Hepatic stellate cell (primary cell): ENCODE results near the gene UGT1A7.
"Not testable (repeated sequence)": the region's sequence is repeated elsewhere in the genome, so short reads cannot be mapped to it uniquely, and the experiment has no call there.

Experiments
- DNase-seq: peaks from one replicate; pipeline ENCODE4 v3.0.0; 2011; ENCODE audit warnings: low spot score

Gene UGT1A7

GRCh38 chr2:233712611-233713261, 31.0 kb downstream of the UGT1A7 start, which contains the start of gene UGT1A5:
Gene UGT1A5 (plus strand): TSS chr2:233712907. CDS start chr2:233712992, 85 bp downstream.
- no peak for DNase-seq

GRCh38 chr2:233713262-233713615, 31.5 kb downstream of the UGT1A7 start:
- no peak for DNase-seq

DNA sequence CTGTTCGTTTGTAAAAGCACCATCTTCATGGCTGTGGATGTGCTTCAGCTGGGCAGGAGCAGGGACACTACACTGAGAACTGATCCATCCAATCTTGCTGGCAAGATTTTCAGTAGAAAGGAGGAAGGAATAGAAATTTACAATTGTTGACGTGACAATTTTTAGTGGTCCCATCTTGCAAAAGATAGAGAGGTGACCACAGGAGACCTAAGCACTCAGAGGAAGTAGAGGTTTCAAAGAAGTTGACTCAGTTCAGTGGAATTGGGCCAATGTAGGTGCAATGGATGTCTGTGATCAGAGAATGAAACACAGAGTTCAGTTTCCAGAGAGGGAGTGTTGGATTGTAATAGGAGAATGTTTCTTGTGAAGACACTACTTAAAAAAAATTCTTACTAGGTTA, 32.4 kb downstream of the UGT1A7 start:
- DNase-seq = no peak

DNA sequence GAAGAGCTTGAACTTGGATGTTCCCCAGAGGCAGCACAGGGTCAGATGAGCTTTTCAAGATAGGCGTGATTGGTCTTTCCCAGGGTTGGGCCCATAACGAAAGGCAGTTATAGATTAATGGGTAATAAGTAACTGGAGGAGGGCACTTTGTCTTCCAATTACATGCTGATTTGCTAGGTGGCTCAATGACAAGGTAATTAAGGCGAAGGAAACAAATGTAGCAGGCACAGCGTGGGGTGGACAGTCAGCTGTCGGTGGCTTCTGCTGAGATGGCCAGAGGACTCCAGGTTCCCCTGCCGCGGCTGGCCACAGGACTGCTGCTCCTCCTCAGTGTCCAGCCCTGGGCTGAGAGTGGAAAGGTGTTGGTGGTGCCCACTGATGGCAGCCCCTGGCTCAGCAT, 36.9 kb downstream of the UGT1A7 start, which contains the start of gene UGT1A4:
Gene UGT1A4, plus strand, starts transcription at position 185 of the 400 bp plus-strand sequence. Its CDS starts 85 bp downstream, at position 270.
- no peak for DNase-seq

- DNase-seq = no peak
Measured at GRCh38 chr2:233728723-233729301, 47.1 kb downstream of the UGT1A7 start, which contains the start of gene UGT1A3. Gene UGT1A3 (plus strand): TSS chr2:233729042. CDS start chr2:233729127, 85 bp downstream.

DNA sequence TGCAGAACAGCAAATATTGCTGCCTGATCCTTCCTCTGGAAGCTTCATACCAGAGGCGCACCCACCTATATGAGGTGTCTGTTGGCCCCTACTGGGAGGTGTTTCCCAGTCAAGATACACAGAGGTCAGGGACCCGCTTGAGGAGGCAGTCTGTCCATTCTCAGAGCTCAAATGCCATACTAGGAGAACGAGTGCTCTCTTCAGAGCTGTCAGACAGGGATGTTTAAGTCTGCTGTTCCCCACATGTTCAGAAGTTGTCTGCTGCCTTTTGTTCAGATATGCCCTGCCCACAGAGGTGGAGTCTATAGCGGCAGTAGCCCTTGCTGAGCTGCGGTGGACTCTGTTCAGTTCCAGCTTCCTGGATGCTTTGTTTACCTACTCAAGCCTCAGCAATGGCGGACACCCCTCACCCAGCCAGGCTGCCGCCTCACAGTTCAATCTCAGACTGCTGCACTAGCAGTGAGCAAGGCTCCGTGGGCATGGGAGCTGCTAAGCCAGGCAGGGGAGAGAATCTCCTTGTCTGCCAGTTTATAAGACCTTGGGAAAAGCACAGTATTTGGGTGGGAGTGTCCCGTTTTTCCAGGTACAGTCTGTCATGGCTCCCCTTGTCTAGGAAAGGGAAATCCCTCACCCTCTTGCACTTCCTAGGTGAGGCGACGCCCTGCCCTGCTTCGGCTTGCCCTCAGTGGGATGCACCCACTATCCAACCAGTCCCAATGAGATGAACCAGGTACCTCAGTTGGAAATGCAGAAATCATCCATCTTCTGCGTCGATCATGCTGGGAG, 55.4 kb downstream of the UGT1A7 start:
- not testable (repeated sequence) for DNase-seq

- DNase-seq = no peak
Measured at GRCh38 chr2:233740870-233741269, 59.2 kb downstream of the UGT1A7 start.

DNA sequence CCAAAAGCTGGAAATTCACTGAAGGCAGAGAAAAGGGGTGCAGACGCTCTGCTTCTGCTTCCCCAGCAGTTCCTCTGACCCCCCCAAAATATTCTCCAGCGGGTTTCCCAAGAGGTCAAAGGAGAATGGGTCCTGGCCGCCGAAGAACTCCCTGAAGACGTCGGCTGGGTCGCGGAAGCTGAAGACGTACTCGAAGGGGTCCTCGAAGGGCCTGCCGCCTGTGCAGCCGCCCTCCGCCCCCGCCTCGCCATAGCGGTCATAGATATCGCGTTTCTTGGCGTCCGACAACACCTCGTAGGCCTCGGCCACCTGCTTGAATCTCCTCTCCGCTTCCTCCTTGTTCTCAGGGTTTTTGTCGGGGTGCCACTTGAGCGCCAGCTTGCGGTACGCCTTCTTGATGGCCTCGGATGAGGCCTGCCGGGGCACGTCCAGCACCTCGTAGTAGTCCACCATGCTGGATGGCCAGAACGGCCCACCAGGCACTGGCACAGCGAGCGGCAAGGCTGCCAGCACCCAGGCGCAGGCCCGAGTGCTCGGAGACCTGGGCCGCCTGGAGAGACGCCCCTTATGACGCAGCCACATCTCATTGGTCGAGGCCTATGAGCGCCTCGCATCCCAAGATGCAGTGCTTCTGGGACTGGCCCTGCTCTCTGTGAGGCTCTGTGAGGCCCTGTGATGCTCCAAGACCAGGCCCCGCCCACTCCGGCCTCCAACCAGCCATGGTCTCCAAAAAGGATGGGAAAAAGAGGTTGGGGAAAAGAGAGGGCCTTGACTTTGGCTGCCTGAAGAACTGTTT, 62.0 kb downstream of the UGT1A7 start:
- DNase-seq = no peak

DNA sequence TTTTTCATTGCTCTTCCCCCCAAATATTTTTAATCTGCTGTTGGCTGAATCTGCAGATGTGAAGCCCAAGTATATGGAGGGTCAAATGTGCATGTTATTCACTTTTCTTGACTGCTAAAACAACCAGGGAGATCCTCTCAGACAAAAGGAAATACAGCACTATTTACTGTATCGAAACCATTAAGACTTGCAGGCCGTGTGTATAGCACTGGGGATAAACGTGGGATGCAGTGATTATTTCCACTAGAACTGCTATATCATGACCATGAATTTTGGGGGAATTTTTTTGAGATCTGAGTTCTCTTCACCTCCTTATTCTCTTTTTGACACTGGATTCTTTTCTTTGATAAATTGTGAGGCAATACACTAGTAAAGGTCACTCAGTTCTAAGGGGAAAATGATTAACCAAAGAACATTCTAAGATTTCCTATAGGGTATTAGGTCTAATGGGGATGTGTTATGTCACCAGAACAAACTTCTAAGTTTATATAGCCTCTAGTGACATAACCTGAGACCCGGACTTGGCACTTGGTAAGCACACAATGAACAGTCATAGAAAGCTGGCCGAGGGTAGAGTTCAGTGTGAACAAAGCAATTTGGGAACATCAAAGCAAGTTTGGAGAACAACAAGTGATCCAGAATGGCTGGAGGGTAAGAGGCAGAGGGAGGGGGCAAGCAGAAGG, 63.5 kb downstream of the UGT1A7 start:
- DNase-seq = no peak

DNA sequence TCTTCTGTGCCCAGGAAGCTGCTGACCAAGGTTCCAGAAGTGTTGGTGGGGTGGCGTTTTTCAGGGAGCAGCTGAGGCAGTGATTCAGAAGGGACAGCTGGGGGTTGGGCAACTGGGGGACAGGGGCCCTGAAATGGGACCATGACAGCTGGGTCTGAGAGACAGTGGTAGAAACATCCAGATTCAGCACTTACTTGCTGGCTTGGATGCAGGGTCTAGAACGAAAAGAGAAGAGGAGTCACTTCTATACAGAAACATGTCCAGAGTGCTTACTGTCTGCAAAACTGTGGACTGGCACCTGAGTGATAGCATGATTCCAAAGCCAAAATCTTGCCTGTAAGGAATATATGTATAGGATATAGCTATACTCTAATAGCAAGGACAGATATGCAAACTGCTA, 64.1 kb downstream of the UGT1A7 start:
- DNase-seq = not testable (repeated sequence)

DNA sequence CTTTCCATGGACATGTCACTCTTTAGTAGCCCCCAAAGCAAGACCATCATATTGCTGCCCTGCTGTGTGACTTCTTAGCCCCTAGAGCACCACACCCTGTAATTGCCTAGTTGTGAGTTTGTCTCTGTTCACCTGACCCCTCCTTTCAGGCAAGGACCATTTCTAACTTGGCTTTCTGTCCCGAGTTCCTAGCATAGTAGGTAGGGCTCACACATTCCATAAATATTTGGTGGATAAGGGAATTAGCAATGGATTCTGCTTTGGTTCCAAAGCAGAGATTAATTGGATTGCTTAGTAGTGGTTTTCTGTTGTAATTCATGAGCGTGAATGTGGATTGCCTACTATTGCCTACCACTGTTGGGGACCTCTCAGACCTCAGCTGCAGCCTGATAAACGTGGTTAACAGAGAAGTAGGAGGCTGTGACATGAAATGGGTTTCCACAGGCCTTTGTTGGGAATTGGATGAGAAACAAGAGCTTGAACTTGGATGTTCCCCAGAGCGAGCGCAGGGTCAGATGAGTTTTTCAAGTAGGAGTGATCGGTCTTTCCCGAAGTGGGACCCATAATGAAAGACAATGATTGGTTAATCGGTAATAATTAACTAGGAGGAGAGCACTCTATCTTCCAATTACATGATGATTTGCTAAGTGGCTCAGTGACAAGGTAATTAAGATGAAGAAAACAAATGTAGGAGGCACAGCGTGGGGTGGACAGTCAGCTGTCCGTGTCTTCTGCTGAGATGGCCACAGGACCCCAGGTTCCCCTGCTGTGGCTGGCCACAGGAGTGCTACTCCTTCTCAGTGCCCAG, 65.0 kb downstream of the UGT1A7 start:
- DNase-seq = no peak

- DNase-seq = no peak
Measured at GRCh38 chr2:233747283-233747544, 65.5 kb downstream of the UGT1A7 start.

DNA sequence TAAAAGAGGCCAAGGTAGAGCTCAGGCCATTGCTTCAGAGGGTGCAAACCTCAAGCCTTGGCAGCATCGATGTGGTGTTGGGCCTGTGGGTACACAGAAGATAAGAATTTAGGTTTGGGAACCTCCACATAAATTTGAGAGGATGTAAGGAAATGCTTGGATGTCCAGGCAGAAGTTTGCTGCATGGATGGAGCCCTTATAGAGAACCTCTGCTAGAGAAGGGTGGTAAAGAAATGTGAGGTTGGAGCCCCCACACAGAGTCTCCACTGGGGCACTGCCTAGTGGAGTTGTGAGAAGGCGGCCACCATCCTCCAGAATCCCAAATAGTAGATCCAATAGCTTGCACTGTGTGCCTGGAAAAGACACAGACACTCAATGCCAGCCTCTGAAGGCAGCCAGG, 69.0 kb downstream of the UGT1A7 start:
- DNase-seq = not testable (repeated sequence)

- DNase-seq = not testable (repeated sequence)
Measured at GRCh38 chr2:233751212-233752009, 69.7 kb downstream of the UGT1A7 start.

DNA sequence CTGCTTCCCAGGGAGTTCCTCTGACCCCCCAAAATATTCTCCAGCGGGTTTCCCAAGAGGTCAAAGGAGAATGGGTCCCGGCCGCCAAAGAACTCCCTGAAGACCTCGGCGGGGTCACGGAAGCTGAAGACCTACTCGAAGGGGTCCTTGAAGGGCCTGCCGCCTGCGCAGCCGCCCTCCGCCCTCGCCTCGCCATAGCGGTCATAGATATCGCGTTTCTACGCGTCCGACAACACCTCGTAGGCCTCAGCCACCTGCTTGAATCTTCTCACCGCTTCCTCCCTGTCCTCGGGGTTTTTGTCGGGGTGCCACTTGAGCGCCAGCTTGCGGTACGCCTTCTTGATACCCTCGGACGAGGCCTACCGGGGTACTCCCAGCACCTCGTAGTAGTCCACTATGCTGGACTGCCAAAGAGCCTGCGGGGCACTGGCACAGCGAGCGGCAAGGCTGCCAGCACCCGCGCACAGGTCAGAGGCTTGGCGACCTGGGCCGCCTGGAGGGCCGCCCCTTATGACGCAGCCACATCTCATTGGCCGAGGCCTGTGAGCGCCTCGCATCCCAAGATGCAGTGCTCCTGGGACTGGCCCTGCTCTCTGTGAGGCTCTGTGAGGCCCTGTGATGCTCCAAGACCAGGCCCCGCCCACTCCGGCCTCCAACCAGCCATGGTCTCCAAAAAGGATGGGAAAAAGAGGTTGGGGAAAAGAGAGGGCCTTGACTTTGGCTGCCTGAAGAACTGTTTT, 73.3 kb downstream of the UGT1A7 start:
- no peak for DNase-seq

GRCh38 chr2:233756429-233757081, 74.9 kb downstream of the UGT1A7 start:
- no peak for DNase-seq

GRCh38 chr2:233758141-233758540, 76.4 kb downstream of the UGT1A7 start:
- no peak for DNase-seq

DNA sequence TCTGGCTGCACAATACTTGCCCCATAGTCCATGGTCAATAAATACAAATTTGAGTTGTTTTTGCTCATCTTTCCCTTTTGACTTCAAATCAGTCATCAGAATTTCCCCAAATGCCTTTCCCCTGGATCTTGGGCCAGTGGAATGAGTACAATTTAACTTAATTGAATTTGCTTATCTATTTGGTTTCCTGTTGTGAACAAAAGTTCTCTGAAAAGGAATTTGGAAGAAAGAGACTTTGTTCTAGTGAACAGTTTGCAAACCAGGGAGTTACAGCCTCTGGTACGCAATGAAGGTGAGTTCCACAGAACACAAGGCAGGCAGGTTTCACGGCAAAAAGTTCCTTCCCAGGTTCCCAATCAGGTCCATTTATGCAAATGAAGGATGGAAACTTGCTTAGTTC, 77.1 kb downstream of the UGT1A7 start:
- no peak for DNase-seq

DNA sequence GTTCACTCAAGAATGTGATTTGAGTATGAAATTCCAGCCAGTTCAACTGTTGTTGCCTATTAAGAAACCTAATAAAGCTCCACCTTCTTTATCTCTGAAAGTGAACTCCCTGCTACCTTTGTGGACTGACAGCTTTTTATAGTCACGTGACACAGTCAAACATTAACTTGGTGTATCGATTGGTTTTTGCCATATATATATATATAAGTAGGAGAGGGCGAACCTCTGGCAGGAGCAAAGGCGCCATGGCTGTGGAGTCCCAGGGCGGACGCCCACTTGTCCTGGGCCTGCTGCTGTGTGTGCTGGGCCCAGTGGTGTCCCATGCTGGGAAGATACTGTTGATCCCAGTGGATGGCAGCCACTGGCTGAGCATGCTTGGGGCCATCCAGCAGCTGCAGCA, 78.3 kb downstream of the UGT1A7 start, which contains the start of gene UGT1A1:
Gene UGT1A1, plus strand, starts transcription at position 228 of the 400 bp plus-strand sequence. Its CDS starts 18 bp downstream, at position 246.
- DNase-seq = no peak
